Mesodermal cell (in vitro differentiated cells): ENCODE data around the gene PCDHA1.
"Not testable (repeated sequence)": the region's sequence is repeated elsewhere in the genome, so short reads cannot be mapped to it uniquely, and the experiment has no call there.

Experiments used
- H3K27ac ChIP-seq: 2 replicates; pipeline ENCODE4 v1.7.0; 2013; ENCODE audit warnings: mild to moderate bottlenecking, low read depth, low read length, moderate library complexity; ENCODE audit not compliant: severe bottlenecking
- H3K36me3 ChIP-seq: 2 replicates; pipeline ENCODE4 v1.7.1; 2013; ENCODE audit warnings: mild to moderate bottlenecking, low read length, moderate library complexity; ENCODE audit not compliant: control insufficient read depth, insufficient read depth
- H3K4me1 ChIP-seq: one replicate; pipeline ENCODE4 v1.7.1; 2013; ENCODE audit warnings: mild to moderate bottlenecking, low read length; ENCODE audit not compliant: insufficient read depth, control insufficient read depth, poor library complexity, severe bottlenecking
- H3K4me3 ChIP-seq: 2 replicates; pipeline ENCODE4 v1.7.0; 2013; ENCODE audit warnings: low read length, control low read depth, mild to moderate bottlenecking; ENCODE audit not compliant: insufficient read depth, poor library complexity, severe bottlenecking; ENCODE audit errors: extremely low read depth
- H3K9me3 ChIP-seq: 2 replicates; pipeline ENCODE4 v1.7.1; 2013; ENCODE audit warnings: mild to moderate bottlenecking, low read length, moderate library complexity; ENCODE audit not compliant: control insufficient read depth
- WGBS, 2 experiments: methylation state at CpG; one replicate each; pipeline ENCODE4 v1.1.5; 2013; ENCODE audit warnings: missing lambda C conversion rate in 2 of 2; ENCODE audit not compliant: insufficient coverage in 2 of 2; 5-methylcytosine and 5-hydroxymethylcytosine counted together

The PCDHA1 gene

GRCh38 chr5:140834439-140835008 lies 48.6 kb downstream of the PCDHA1 start:
- H3K4me1 ChIP-seq, H3K36me3 ChIP-seq, H3K9me3 ChIP-seq, H3K4me3 ChIP-seq, H3K27ac ChIP-seq: not testable (repeated sequence)
- WGBS, 2 experiments, result 92 to 99% methylated on average over 7 to 23 of the region's 38 CpGs

GRCh38 chr5:140835622-140836510 lies 49.9 kb downstream of the PCDHA1 start:
- H3K4me3 ChIP-seq, result no peak overlapping the region
- 96 to 97% methylated on average over 75 to 103 of the region's 103 CpGs for WGBS, 2 experiments

GRCh38 chr5:140840978-140841962 lies 55.3 kb downstream of the PCDHA1 start, which contains the start of gene PCDHA8:
PCDHA8 (plus strand) TSS chr5:140841187; CDS start chr5:140841322, 135 bp downstream.
- Histone ChIP-seq H3K4me1 (no peaks in the 10 kb centered on the region), H3K9me3 (no peaks in the 10 kb centered on the region), H3K27ac (no peak within 1 kb of the TSS), H3K36me3 (no peaks in the 10 kb centered on the region), H3K4me3 (peak within 1 kb of the TSS; percentile 19)
- WGBS, 2 experiments, result 81 to 84% methylated on average over 31 to 34 of the region's 47 CpGs

More at GRCh38 chr5:140835622-140836510, 49.9 kb downstream of the PCDHA1 start:
- H3K27ac ChIP-seq, result no peak overlapping the region
- H3K4me1 ChIP-seq, result no peaks in the 10 kb centered on the region
- no peaks in the 10 kb centered on the region for H3K36me3 ChIP-seq
- peaks cover 6% of the 10 kb centered on the region for H3K9me3 ChIP-seq

- Histone ChIP-seq H3K36me3 (no peaks in the 10 kb centered on the region), H3K27ac (no peak overlapping the region), H3K9me3 (no peaks in the 10 kb centered on the region), H3K4me1 (no peaks in the 10 kb centered on the region), H3K4me3 (no peak overlapping the region)
- 95 to 96% methylated on average over 78 to 83 of the region's 87 CpGs for WGBS, 2 experiments
These were observed 57.1 kb downstream of the PCDHA1 start for GRCh38 chr5:140842798-140843733.

- WGBS, 2 experiments, result 89 to 95% methylated on average over 21 to 27 of the region's 48 CpGs
These were observed 62.5 kb downstream of the PCDHA1 start, which contains the start of gene PCDHA9 for GRCh38 chr5:140848139-140849102. PCDHA9 (plus strand) TSS chr5:140848382; CDS start chr5:140848496, 114 bp downstream.

GRCh38 chr5:140849831-140850634 lies 64.1 kb downstream of the PCDHA1 start:
- not testable (repeated sequence) for H3K4me3 ChIP-seq, H3K4me1 ChIP-seq, H3K9me3 ChIP-seq, H3K36me3 ChIP-seq, H3K27ac ChIP-seq
- 96 to 97% methylated on average over 83 to 101 of the region's 101 CpGs for WGBS, 2 experiments

More at GRCh38 chr5:140848139-140849102, 62.5 kb downstream of the PCDHA1 start, which contains the start of gene PCDHA9:
- H3K36me3 ChIP-seq, H3K27ac ChIP-seq, H3K4me3 ChIP-seq, H3K9me3 ChIP-seq, H3K4me1 ChIP-seq: not testable (repeated sequence)

- Histone ChIP-seq H3K9me3 (peaks cover 3% of the 10 kb centered on the region), H3K36me3 (peaks cover 2% of the 10 kb centered on the region), H3K27ac (no peak within 1 kb of the TSS), H3K4me1 (no peaks in the 10 kb centered on the region), H3K4me3 (no peak within 1 kb of the TSS)
- 89 to 94% methylated on average over 38 to 40 of the region's 44 CpGs for WGBS, 2 experiments
These were observed 70.1 kb downstream of the PCDHA1 start, which contains the start of gene PCDHA10 for GRCh38 chr5:140855772-140856674. PCDHA10 (plus strand) TSS chr5:140855897; CDS start chr5:140856049, 152 bp downstream.
